GM23248 (cell line): Measurements from ENCODE around the gene PLA2G4D. TPM values are rescaled to one million over a fixed set of nuclear protein-coding genes. Genes with fewer than 3 reads are reported as not detected.

Experiments
- DNase-seq: peaks from one replicate; pipeline ENCODE4 v3.0.0-alpha.2; 2015
- H2AFZ ChIP-seq: fragments of 200-600 bp; sonication (generic); 2 replicates; pipeline ENCODE4 v1.6.1; 2016; ENCODE audit warnings: antibody characterized with exemption
- H3F3A ChIP-seq: fragments of 200-600 bp; sonication (generic); 2 replicates; pipeline ENCODE4 v1.6.1; 2016; ENCODE audit warnings: mild to moderate bottlenecking, antibody characterized with exemption, mixed run types; ENCODE audit not compliant: insufficient read depth
- H3K27ac ChIP-seq: fragments of 200-600 bp; sonication (generic); 2 replicates; pipeline ENCODE4 v1.5.1; 2016; ENCODE audit warnings: mild to moderate bottlenecking
- H3K27me3 ChIP-seq: fragments of 200-600 bp; sonication (generic); replicated peaks from 2 replicates; pipeline ENCODE4 v1.6.1; 2016; ENCODE audit warnings: mild to moderate bottlenecking; ENCODE audit not compliant: insufficient read depth
- H3K36me3 ChIP-seq: fragments of 200-600 bp; sonication (generic); 2 replicates; pipeline ENCODE4 v1.6.1; 2016; ENCODE audit warnings: low read depth, mild to moderate bottlenecking
- H3K4me1 ChIP-seq: fragments of 200-600 bp; sonication (generic); 2 replicates; pipeline ENCODE4 v1.6.1; 2016; ENCODE audit warnings: mild to moderate bottlenecking; ENCODE audit not compliant: insufficient read depth
- H3K4me2 ChIP-seq: fragments of 200-600 bp; sonication (generic); one replicate; pipeline ENCODE4 v1.6.1; 2016; ENCODE audit warnings: mild to moderate bottlenecking; ENCODE audit not compliant: unreplicated experiment
- H3K4me3 ChIP-seq: fragments of 200-600 bp; sonication (generic); 2 replicates; pipeline ENCODE4 v1.5.1; 2016; ENCODE audit warnings: mild to moderate bottlenecking
- H3K79me2 ChIP-seq: fragments of 200-600 bp; sonication (generic); 2 replicates; pipeline ENCODE4 v1.6.1; 2016; ENCODE audit warnings: mild to moderate bottlenecking; ENCODE audit not compliant: insufficient read depth
- H3K9ac ChIP-seq: fragments of 200-600 bp; sonication (generic); 2 replicates; pipeline ENCODE4 v1.6.1; 2016; ENCODE audit warnings: mild to moderate bottlenecking
- H3K9me2 ChIP-seq: fragments of 200-600 bp; sonication (generic); 2 replicates; pipeline ENCODE4 v1.6.1; 2016; ENCODE audit warnings: mixed run types, mild to moderate bottlenecking, moderate library complexity; ENCODE audit not compliant: insufficient read depth
- H3K9me3 ChIP-seq: fragments of 200-600 bp; sonication (generic); one replicate; pipeline ENCODE4 v1.6.1; 2017; ENCODE audit warnings: low read depth
- H4K20me1 ChIP-seq: fragments of 200-600 bp; sonication (generic); 2 replicates; pipeline ENCODE4 v1.6.0; 2016; ENCODE audit not compliant: insufficient read depth
- EZH2 ChIP-seq: fragments of 200-600 bp; sonication (generic); IDR thresholded peaks from 2 replicates; pipeline ENCODE4 v1.6.1; 2018; ENCODE audit warnings: antibody characterized with exemption, mild to moderate bottlenecking; ENCODE audit not compliant: insufficient read depth, poor library complexity, severe bottlenecking
- EZH2phosphoT487 ChIP-seq: fragments of 200-600 bp; sonication (generic); IDR thresholded peaks from 2 replicates; pipeline ENCODE4 v1.6.1; 2018; ENCODE audit warnings: antibody characterized with exemption, moderate library complexity, mild to moderate bottlenecking, low read depth; ENCODE audit not compliant: insufficient read depth
- WGBS, 2 experiments: methylation state at CpG; one replicate each; pipeline ENCODE4 v1.1.6; 2015 to 2017; ENCODE audit warnings: low lambda C conversion rate in 2 of 2, low coverage in 1 of 2; ENCODE audit errors: missing lambda C conversion rate in 2 of 2; 5-methylcytosine and 5-hydroxymethylcytosine counted together
- in situ Hi-C: fragments of 300-500 bp; cut with MboI; formaldehyde crosslinking; loops from 2 replicates; pipeline ENCODE4 v1.15.0; 2020
- polyA plus RNA-seq: library from polyadenylated mRNA; unstranded; fragments of >200 nt; fragmentation: Nextera tagmentation; extraction: Ambion mirVana; gene quantifications from 2 replicates; pipeline ENCODE4 v1.2.1, GENCODE V29; 2016
- total RNA-seq: library from RNA; depleted of rRNA; stranded (reverse); fragments of >200 nt; shearing (Covaris generic); gene quantifications from 2 replicates; pipeline ENCODE4 v1.2.3, GENCODE V29; 2014

PLA2G4D gene
- total and polyA plus RNA-seq, 2 experiments from 2014 or later: not detected

- Histone ChIP-seq H2AFZ (no peak overlapping the region), H3K9me3 (no peaks in the 10 kb centered on the region), H3K27me3 (peaks cover 29% of the 10 kb centered on the region), H3K9me2 (no peaks in the 10 kb centered on the region), H3F3A (no peaks in the 10 kb centered on the region), H3K4me1 (no peaks in the 10 kb centered on the region), H3K9ac (no peak overlapping the region), H3K27ac (no peak overlapping the region), H3K4me3 (no peak overlapping the region), H4K20me1 (no peaks in the 10 kb centered on the region), H3K79me2 (no peaks in the 10 kb centered on the region), H3K4me2 (no peak overlapping the region), H3K36me3 (no peaks in the 10 kb centered on the region)
- in situ Hi-C loops: no loop called here
- 61 to 63% methylated on average over 11 of the region's 11 CpGs for WGBS, 2 experiments
- DNase-seq: peak; percentile 61
- no peak for TF ChIP-seq EZH2
- no peak for TF ChIP-seq EZH2phosphoT487
These were observed 39.6 kb upstream of the PLA2G4D start for GRCh38 chr15:42133886-42134502.

- Histone ChIP-seq H3K9me2 (no peaks in the 10 kb centered on the region), H3K27me3 (peaks cover 30% of the 10 kb centered on the region), H3K9me3 (no peaks in the 10 kb centered on the region), H4K20me1 (no peaks in the 10 kb centered on the region), H3K4me2 (no peak overlapping the region), H3K9ac (no peak overlapping the region), H3K4me3 (no peak overlapping the region), H3K79me2 (no peaks in the 10 kb centered on the region), H3K27ac (no peak overlapping the region), H3K36me3 (no peaks in the 10 kb centered on the region), H3K4me1 (no peaks in the 10 kb centered on the region), H2AFZ (no peak overlapping the region), H3F3A (no peaks in the 10 kb centered on the region)
- WGBS, 2 experiments: 67 to 84% methylated on average over 4 of the region's 4 CpGs
- in situ Hi-C loops: no loop called here
- no peak for TF ChIP-seq EZH2phosphoT487
- TF ChIP-seq EZH2: no peak
- DNase-seq: no peak
These were observed 39.0 kb upstream of the PLA2G4D start for GRCh38 chr15:42133356-42133755.

- Histone ChIP-seq H3K4me2 (no peak overlapping the region), H4K20me1 (no peaks in the 10 kb centered on the region), H3K4me1 (no peaks in the 10 kb centered on the region), H3K4me3 (no peak overlapping the region), H3K9me2 (no peaks in the 10 kb centered on the region), H3K9ac (no peak overlapping the region), H3F3A (no peaks in the 10 kb centered on the region), H3K36me3 (no peaks in the 10 kb centered on the region), H2AFZ (no peak overlapping the region), H3K9me3 (no peaks in the 10 kb centered on the region), H3K79me2 (no peaks in the 10 kb centered on the region), H3K27ac (no peak overlapping the region), H3K27me3 (peaks cover 40% of the 10 kb centered on the region)
- DNase-seq: no peak
- WGBS, 2 experiments: 54 to 63% methylated on average over 9 of the region's 9 CpGs
- in situ Hi-C loops: no loop called here
- no peak for TF ChIP-seq EZH2
- no peak for TF ChIP-seq EZH2phosphoT487
These were observed 37.8 kb upstream of the PLA2G4D start for GRCh38 chr15:42131826-42132806.

GRCh38 chr15:42131006-42131405 is 36.6 kb upstream of the PLA2G4D start:
- in situ Hi-C loops: no loop called here
- H3K4me3 ChIP-seq: no peak overlapping the region
- 50 to 85% methylated on average over 1 of the region's 1 CpG for WGBS, 2 experiments

More at GRCh38 chr15:42131006-42131405, 36.6 kb upstream of the PLA2G4D start:
- Histone ChIP-seq H3K9me3 (no peaks in the 10 kb centered on the region), H2AFZ (no peak overlapping the region), H3K9ac (no peak overlapping the region), H3F3A (no peaks in the 10 kb centered on the region), H3K36me3 (no peaks in the 10 kb centered on the region), H3K4me1 (no peaks in the 10 kb centered on the region), H3K27ac (no peak overlapping the region), H3K27me3 (peaks cover 43% of the 10 kb centered on the region), H4K20me1 (no peaks in the 10 kb centered on the region), H3K79me2 (no peaks in the 10 kb centered on the region), H3K4me2 (no peak overlapping the region), H3K9me2 (no peaks in the 10 kb centered on the region)
- TF ChIP-seq EZH2phosphoT487 (no peak), EZH2 (no peak)
- DNase-seq: no peak
